ENCODE results near the gene PIAS4. TPM values are rescaled to one million over a fixed set of nuclear protein-coding genes. Genes with fewer than 3 reads are reported as not detected.

Gene PIAS4
- total RNA-seq, 1 donor from 2014 or later, result 17.0 TPM

GRCh38 chr19:4046362-4046691 is 38.8 kb downstream of the PIAS4 start:
- no peak overlapping the region for H3K9ac ChIP-seq
- Mint-ChIP-seq H3K9me3 (no peaks in the 10 kb centered on the region), H3K4me3 (no peak overlapping the region), H3K27ac (no peak overlapping the region), H3K4me1 (peaks cover 3% of the 10 kb centered on the region), H3K27me3 (ENCODE audit: insufficient read depth, low read depth) (no peaks in the 10 kb centered on the region), H3K36me3 (peaks cover 8% of the 10 kb centered on the region)
- H3K27me3 ChIP-seq, result no peaks in the 10 kb centered on the region
- peaks cover 6% of the 10 kb centered on the region for H3F3A ChIP-seq (ENCODE audit: low read depth)
- H4K20me1 ChIP-seq (ENCODE audit: low read depth), result peaks cover 32% of the 10 kb centered on the region
- no peak overlapping the region for H3K27ac ChIP-seq
- peaks cover 4% of the 10 kb centered on the region for H3K4me1 ChIP-seq
- H3K36me3 ChIP-seq, result no peaks in the 10 kb centered on the region
- no peaks in the 10 kb centered on the region for H3K9me3 ChIP-seq (ENCODE audit: low read depth)
- H3K4me2 ChIP-seq, result no peak overlapping the region
- TF ChIP-seq EZH2phosphoT487 (IDR thresholded peaks at IDR 0.05), result no peak
- no peak for TF ChIP-seq EZH2 (IDR thresholded peaks at IDR 0.05)
- no peak for TF ChIP-seq CTCF (IDR thresholded peaks at IDR 0.05)
- H3K4me3 ChIP-seq, result no peak overlapping the region
- H3K79me2 ChIP-seq (ENCODE audit: low read depth), result peaks cover 22% of the 10 kb centered on the region
- no peak overlapping the region for H2AFZ ChIP-seq (replicated peaks)
- DNase-seq (ENCODE audit: low spot score), result no peak

GRCh38 chr19:4046946-4047683 is 39.6 kb downstream of the PIAS4 start:
- Mint-ChIP-seq H3K27ac (no peak overlapping the region), H3K9me3 (no peaks in the 10 kb centered on the region), H3K36me3 (peaks cover 9% of the 10 kb centered on the region), H3K27me3 (ENCODE audit: insufficient read depth, low read depth) (no peaks in the 10 kb centered on the region), H3K4me1 (peaks cover 3% of the 10 kb centered on the region), H3K4me3 (no peak overlapping the region)
- DNase-seq (ENCODE audit: low spot score), result no peak
- Histone ChIP-seq H3K27ac (no peak overlapping the region), H3K36me3 (no peaks in the 10 kb centered on the region), H3K4me2 (no peak overlapping the region), H3F3A (ENCODE audit: low read depth) (peaks cover 6% of the 10 kb centered on the region), H3K79me2 (ENCODE audit: low read depth) (peaks cover 26% of the 10 kb centered on the region), H2AFZ (replicated peaks) (no peak overlapping the region), H3K9me3 (ENCODE audit: low read depth) (no peaks in the 10 kb centered on the region), H4K20me1 (ENCODE audit: low read depth) (peaks cover 40% of the 10 kb centered on the region), H3K9ac (no peak overlapping the region), H3K4me1 (peaks cover 4% of the 10 kb centered on the region), H3K27me3 (no peaks in the 10 kb centered on the region), H3K4me3 (no peak overlapping the region)
- TF ChIP-seq CTCF (IDR thresholded peaks at IDR 0.05), result no peak
- TF ChIP-seq EZH2 (IDR thresholded peaks at IDR 0.05), result no peak
- TF ChIP-seq EZH2phosphoT487 (IDR thresholded peaks at IDR 0.05), result no peak

- H3K4me3 Mint-ChIP-seq, result no peak overlapping the region
- Histone ChIP-seq H3K9ac (no peak overlapping the region), H3K4me3 (no peak overlapping the region), H2AFZ (replicated peaks) (no peak overlapping the region), H4K20me1 (ENCODE audit: low read depth) (peaks cover 49% of the 10 kb centered on the region), H3K9me3 (ENCODE audit: low read depth) (no peaks in the 10 kb centered on the region), H3K27me3 (no peaks in the 10 kb centered on the region), H3K79me2 (ENCODE audit: low read depth) (peaks cover 26% of the 10 kb centered on the region), H3K27ac (no peak overlapping the region), H3K4me1 (peaks cover 4% of the 10 kb centered on the region), H3F3A (ENCODE audit: low read depth) (no peaks in the 10 kb centered on the region), H3K4me2 (no peak overlapping the region), H3K36me3 (no peaks in the 10 kb centered on the region)
- TF ChIP-seq EZH2 (IDR thresholded peaks at IDR 0.05) (no peak), CTCF (IDR thresholded peaks at IDR 0.05) (no peak), EZH2phosphoT487 (IDR thresholded peaks at IDR 0.05) (no peak)
- H3K4me1 Mint-ChIP-seq, result peaks cover 11% of the 10 kb centered on the region
- no peak overlapping the region for H3K27ac Mint-ChIP-seq
- H3K36me3 Mint-ChIP-seq, result peaks cover 16% of the 10 kb centered on the region
- no peaks in the 10 kb centered on the region for H3K9me3 Mint-ChIP-seq
- H3K27me3 Mint-ChIP-seq (ENCODE audit: insufficient read depth, low read depth), result no peaks in the 10 kb centered on the region
- no peak for DNase-seq (ENCODE audit: low spot score)
Measured at GRCh38 chr19:4049432-4049831, 41.9 kb downstream of the PIAS4 start.
